Measurements from ENCODE around the gene PNP.

DNA sequence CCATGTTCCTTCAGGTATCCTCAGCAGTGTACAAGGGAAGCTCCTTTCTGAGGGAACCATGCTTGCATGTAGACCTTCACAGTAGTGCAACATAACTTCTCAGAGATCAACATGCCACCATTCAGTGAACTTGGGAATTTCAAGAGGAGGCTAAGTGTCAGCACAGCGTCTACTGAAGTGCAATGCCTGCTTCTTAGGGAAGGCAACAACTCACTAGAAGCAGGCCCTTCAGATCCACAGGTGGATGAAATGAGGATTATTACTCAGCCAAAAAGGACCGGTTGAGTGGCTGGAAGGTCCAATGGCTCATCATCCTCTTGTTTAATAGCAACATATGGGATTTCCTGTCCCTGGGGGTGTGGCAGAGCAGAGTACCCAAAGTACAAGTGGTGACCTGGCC, 54.8 kb downstream of the PNP start:
- TF ChIP-seq POLR2A (IDR thresholded peaks at IDR 0.05) = no peak
- TF ChIP-seq, protein P1, sequence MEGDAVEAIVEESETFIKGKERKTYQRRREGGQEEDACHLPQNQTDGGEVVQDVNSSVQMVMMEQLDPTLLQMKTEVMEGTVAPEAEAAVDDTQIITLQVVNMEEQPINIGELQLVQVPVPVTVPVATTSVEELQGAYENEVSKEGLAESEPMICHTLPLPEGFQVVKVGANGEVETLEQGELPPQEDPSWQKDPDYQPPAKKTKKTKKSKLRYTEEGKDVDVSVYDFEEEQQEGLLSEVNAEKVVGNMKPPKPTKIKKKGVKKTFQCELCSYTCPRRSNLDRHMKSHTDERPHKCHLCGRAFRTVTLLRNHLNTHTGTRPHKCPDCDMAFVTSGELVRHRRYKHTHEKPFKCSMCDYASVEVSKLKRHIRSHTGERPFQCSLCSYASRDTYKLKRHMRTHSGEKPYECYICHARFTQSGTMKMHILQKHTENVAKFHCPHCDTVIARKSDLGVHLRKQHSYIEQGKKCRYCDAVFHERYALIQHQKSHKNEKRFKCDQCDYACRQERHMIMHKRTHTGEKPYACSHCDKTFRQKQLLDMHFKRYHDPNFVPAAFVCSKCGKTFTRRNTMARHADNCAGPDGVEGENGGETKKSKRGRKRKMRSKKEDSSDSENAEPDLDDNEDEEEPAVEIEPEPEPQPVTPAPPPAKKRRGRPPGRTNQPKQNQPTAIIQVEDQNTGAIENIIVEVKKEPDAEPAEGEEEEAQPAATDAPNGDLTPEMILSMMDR (IDR thresholded peaks at IDR 0.05) = no peak
- TF ChIP-seq POLR2AphosphoS5 (IDR thresholded peaks at IDR 0.05) = no peak

Data from transverse colon (tissue), 4 donors.